Measurements from ENCODE around the gene CRYGC. TPM values are rescaled to one million over a fixed set of nuclear protein-coding genes. Genes with fewer than 3 reads are reported as not detected.
"Not testable (repeated sequence)": the region's sequence is repeated elsewhere in the genome, so short reads cannot be mapped to it uniquely, and the experiment has no call there.

CRYGC gene
- total RNA-seq, 1 donor from 2014 or later, result not detected

DNA sequence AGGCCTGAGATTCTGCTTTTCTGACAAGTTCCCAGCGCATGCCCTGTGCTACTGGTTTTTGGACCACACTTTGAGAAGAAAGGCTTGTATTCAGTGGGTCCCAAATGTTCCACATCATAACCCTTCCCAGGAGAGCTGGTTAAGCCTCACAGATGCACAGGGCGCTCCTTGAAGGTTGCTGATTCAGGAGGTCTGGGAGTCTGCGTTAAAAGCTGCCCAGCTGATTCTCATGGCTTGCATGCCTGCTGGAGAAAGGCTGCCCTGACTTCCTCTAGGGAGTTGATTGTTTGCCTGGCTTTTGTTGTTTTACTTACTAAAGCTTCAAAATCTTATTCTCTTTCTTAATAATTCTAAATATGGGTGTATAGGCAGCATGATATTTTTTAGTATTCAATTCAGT, 26.0 kb downstream of the CRYGC start:
- no peak for TF ChIP-seq CTCF (IDR thresholded peaks at IDR 0.05)
- no peaks in the 10 kb centered on the region for H3K4me1 ChIP-seq
- DNase-seq (no peak), ATAC-seq (no peak)
- no peak overlapping the region for H3K27ac ChIP-seq
- no peaks in the 10 kb centered on the region for H3K9me3 ChIP-seq
- no peak overlapping the region for H3K4me3 ChIP-seq
- H3K27me3 ChIP-seq (ENCODE audit: low read depth), result no peaks in the 10 kb centered on the region
- no peaks in the 10 kb centered on the region for H3K36me3 ChIP-seq
- intact Hi-C loops (cut with DNase I), result no loop called here

DNA sequence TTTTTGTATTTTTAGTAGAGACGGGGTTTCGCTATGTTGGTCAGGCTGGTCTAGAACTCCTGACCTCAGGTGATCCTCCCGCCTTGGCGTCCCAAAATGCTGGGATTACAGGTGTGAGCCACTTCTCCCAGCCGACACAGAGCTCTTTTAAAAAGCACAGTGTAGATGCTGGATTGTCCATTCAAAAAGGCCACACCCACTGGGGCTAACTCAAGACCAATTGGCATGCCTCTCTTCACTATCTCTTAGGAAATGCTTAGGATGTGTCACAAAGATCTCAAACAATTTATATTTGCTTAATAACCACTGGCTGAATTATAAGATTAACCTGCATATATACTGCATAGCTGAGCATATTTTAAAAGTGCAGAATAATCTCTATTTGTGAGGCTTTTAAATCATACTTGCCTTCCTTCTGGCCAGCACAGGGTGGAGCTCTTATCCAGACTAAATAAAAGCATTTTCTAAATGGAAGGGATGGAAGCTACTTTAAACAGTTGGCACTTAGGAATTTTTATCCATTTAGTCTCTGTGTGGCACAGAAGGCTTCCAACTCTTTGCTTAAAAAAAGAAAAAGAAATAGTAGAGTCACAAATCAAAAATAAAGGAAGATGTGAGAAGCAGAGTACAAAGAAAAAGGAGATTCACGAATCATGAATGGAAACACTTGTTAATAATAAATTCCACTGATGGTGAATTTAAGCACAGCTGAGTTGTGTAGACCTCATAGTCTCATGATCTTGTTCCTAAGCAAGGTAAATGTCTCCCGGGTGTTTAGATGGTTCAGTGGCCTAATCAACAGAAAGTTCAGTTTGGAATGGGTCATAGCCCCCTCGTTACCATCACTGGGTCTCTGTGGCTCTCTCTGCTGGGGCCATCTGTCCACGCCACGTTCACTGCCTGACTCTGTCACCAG, 27.7 kb downstream of the CRYGC start:
- ATAC-seq (no peak), DNase-seq (no peak)
- Histone ChIP-seq H3K4me1 (no peaks in the 10 kb centered on the region), H3K27me3 (ENCODE audit: low read depth) (no peaks in the 10 kb centered on the region), H3K36me3 (no peaks in the 10 kb centered on the region), H3K9me3 (no peaks in the 10 kb centered on the region), H3K27ac (no peak overlapping the region), H3K4me3 (no peak overlapping the region)
- intact Hi-C loops (cut with DNase I), result no loop called here
- TF ChIP-seq CTCF (IDR thresholded peaks at IDR 0.05), result no peak

GRCh38 chr2:208099682-208100470, 29.8 kb downstream of the CRYGC start:
- ATAC-seq (no peak), DNase-seq (no peak)
- TF ChIP-seq CTCF (IDR thresholded peaks at IDR 0.05), result no peak
- H3K27ac ChIP-seq, result no peak overlapping the region
- no peak overlapping the region for H3K4me3 ChIP-seq
- H3K27me3 ChIP-seq (ENCODE audit: low read depth), result no peaks in the 10 kb centered on the region
- H3K4me1 ChIP-seq, result no peaks in the 10 kb centered on the region
- H3K9me3 ChIP-seq, result no peaks in the 10 kb centered on the region
- no peaks in the 10 kb centered on the region for H3K36me3 ChIP-seq
- intact Hi-C loops (cut with DNase I), result no loop called here

DNA sequence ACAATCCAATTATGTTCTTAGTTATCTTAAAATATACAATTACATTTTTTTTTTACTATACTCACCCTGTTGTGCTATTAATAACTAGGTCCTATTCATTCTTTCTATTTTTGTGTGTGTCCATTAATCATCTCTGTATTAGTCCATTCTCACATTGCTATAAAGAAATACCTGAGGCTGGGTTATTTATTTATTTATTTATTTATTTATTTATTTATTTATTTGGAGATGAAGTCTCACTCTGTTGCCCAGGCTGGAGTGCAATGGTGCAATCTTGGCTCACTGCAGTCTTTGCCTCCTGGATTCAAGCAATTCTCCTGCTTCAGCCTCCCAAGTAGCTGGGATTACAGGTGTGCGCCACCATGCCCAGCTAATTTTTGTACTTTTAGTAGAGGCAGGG, 30.9 kb downstream of the CRYGC start:
- H3K4me3 ChIP-seq, result not testable (repeated sequence)

DNA sequence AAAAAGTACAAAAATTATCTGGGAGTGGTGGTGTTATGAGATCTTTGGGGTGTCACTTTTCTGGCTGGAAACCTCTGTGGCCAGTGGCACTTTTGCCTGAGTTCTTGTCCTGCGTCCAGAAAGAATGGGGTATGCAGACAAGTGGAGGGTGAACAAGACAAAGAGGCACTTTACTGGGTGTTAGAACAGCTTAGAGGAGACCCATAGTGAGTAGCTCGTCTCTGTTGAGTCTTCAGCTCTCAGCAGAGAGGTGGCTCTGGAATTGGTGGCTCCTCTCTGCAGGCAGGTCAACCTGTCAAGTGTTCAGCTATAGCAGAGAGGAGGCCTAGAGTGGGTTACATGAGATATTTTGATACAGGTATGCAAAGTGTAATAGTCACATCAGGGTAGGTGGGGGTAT, 31.4 kb downstream of the CRYGC start:
- intact Hi-C loops (cut with DNase I), result no loop called here
- no peak for DNase-seq
- no peaks in the 10 kb centered on the region for H3K27me3 ChIP-seq (ENCODE audit: low read depth)
- H3K4me3 ChIP-seq, result no peak overlapping the region
- H3K27ac ChIP-seq, result no peak overlapping the region
- H3K36me3 ChIP-seq, result no peaks in the 10 kb centered on the region
- no peak for TF ChIP-seq CTCF (IDR thresholded peaks at IDR 0.05)
- H3K4me1 ChIP-seq, result no peaks in the 10 kb centered on the region
- ATAC-seq, result no peak
- no peaks in the 10 kb centered on the region for H3K9me3 ChIP-seq

More for the DNA sequence above, 30.9 kb downstream of the CRYGC start:
- H3K36me3 ChIP-seq; H3K27ac ChIP-seq; H3K9me3 ChIP-seq; H3K4me1 ChIP-seq; DNase-seq; ATAC-seq; intact Hi-C loops (cut with DNase I); H3K27me3 ChIP-seq (ENCODE audit: low read depth): not testable (repeated sequence)

- no peaks in the 10 kb centered on the region for H3K36me3 ChIP-seq
- TF ChIP-seq CTCF (IDR thresholded peaks at IDR 0.05), result no peak
- H3K4me1 ChIP-seq, result no peaks in the 10 kb centered on the region
- no peak overlapping the region for H3K4me3 ChIP-seq
- DNase-seq, result no peak
- no peak overlapping the region for H3K27ac ChIP-seq
- no peaks in the 10 kb centered on the region for H3K9me3 ChIP-seq
- intact Hi-C loops (cut with DNase I), result no loop called here
- no peak for ATAC-seq
- H3K27me3 ChIP-seq (ENCODE audit: low read depth), result no peaks in the 10 kb centered on the region
These were observed 31.8 kb downstream of the CRYGC start for GRCh38 chr2:208097801-208098200.

All from lower lobe of right lung (tissue), 2 donors.